Mammary epithelial cell (primary cell): Measurements from ENCODE around the gene ODAD3.

Experiments
- EZH2 ChIP-seq: IDR thresholded peaks from 2 replicates; pipeline ENCODE4 v1.6.1; 2012; ENCODE audit warnings: low read length, inconsistent platforms, borderline replicate concordance
- TF ChIP-seq, protein P1 (sequence below), 2 donors: IDR thresholded peaks in 1 of 2; conservative IDR thresholded peaks in 1 of 2; 2 replicates each; pipeline ENCODE4 v1.5.1; 2011 to 2012; ENCODE audit warnings: inconsistent platforms in 2 of 2, low read length in 2 of 2, mild to moderate bottlenecking in 2 of 2, control low read depth in 1 of 2, low read depth in 1 of 2; ENCODE audit not compliant: insufficient read depth in 1 of 2; ENCODE audit errors: extremely low read depth in 1 of 2

GRCh38 chr19:11446271-11446651, 11.3 kb upstream of the ODAD3 start:
- TF ChIP-seq, protein P1, sequence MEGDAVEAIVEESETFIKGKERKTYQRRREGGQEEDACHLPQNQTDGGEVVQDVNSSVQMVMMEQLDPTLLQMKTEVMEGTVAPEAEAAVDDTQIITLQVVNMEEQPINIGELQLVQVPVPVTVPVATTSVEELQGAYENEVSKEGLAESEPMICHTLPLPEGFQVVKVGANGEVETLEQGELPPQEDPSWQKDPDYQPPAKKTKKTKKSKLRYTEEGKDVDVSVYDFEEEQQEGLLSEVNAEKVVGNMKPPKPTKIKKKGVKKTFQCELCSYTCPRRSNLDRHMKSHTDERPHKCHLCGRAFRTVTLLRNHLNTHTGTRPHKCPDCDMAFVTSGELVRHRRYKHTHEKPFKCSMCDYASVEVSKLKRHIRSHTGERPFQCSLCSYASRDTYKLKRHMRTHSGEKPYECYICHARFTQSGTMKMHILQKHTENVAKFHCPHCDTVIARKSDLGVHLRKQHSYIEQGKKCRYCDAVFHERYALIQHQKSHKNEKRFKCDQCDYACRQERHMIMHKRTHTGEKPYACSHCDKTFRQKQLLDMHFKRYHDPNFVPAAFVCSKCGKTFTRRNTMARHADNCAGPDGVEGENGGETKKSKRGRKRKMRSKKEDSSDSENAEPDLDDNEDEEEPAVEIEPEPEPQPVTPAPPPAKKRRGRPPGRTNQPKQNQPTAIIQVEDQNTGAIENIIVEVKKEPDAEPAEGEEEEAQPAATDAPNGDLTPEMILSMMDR (conservative IDR thresholded peaks at IDR 0.05 in 1 of 2, IDR thresholded peaks at IDR 0.05 in 1 of 2; ENCODE audit: extremely low read depth in 1 of 2, insufficient read depth in 1 of 2, low read depth in 1 of 2, low read length in 2 of 2) = no peak
- no peak for TF ChIP-seq EZH2
